CD4-positive, alpha-beta memory T cell (primary cell): ENCODE results near the gene GDF9. TPM values are rescaled to one million over a fixed set of nuclear protein-coding genes. Genes with fewer than 3 reads are reported as not detected.
A peak's percentile ranks its signal among the peaks of the same experiment; 100 is the strongest.

Experiments used
- CTCF ChIA-PET: fragments of 350-600 bp; sonication (Branson Sonifier 250); formaldehyde crosslinking; loops from one replicate; lab custom pipeline; 2021; ENCODE audit warnings: inconsistent platforms; ENCODE audit not compliant: partially characterized antibody; lab: Charles Lee
- POLR2A ChIA-PET: fragments of 350-600 bp; sonication (Branson Sonifier 250); formaldehyde crosslinking; loops from one replicate; lab custom pipeline; 2021; ENCODE audit not compliant: partially characterized antibody; lab: Charles Lee
- DNase-seq, 5 donors: peaks; one replicate each; pipeline versions ENCODE4 v3.0.0 to v3.0.0-alpha.2; 2020 to 2022; ENCODE audit warnings: mixed read lengths in 1 of 5
- H3K27ac ChIP-seq: one replicate; pipeline ENCODE4 v1.7.0; 2013; ENCODE audit warnings: low read depth, low read length
- H3K27me3 ChIP-seq: 2 replicates; pipeline ENCODE4 v1.7.0; 2013; ENCODE audit warnings: mild to moderate bottlenecking, low read length, moderate library complexity; ENCODE audit not compliant: insufficient read depth
- H3K36me3 ChIP-seq: 2 replicates; pipeline ENCODE4 v1.7.0; 2013; ENCODE audit warnings: mild to moderate bottlenecking, low read length, moderate library complexity; ENCODE audit not compliant: insufficient read depth
- H3K4me1 ChIP-seq: 2 replicates; pipeline ENCODE4 v1.7.0; 2013; ENCODE audit warnings: mild to moderate bottlenecking, low read length, moderate library complexity; ENCODE audit not compliant: insufficient read depth
- H3K4me3 ChIP-seq, 2 donors: one replicate each; pipeline ENCODE4 v1.7.0; 2013; ENCODE audit warnings: low read length in 2 of 2, mild to moderate bottlenecking in 1 of 2
- H3K9me3 ChIP-seq, 2 donors: one replicate each; pipeline ENCODE4 v1.7.0; 2013; ENCODE audit warnings: low read length in 2 of 2, control low read depth in 1 of 2; ENCODE audit not compliant: control insufficient read depth in 1 of 2
- H3K27ac Mint-ChIP-seq, 7 donors: one replicate each; pipeline ENCODE4 v1.8.0; 2020 to 2021; ENCODE audit warnings: mixed read lengths in 7 of 7, mild to moderate bottlenecking in 6 of 7, inconsistent platforms in 3 of 7, moderate library complexity in 3 of 7
- H3K27me3 Mint-ChIP-seq, 2 donors: one replicate each; pipeline ENCODE4 v1.8.0; 2020 to 2021; ENCODE audit warnings: mixed read lengths in 2 of 2
- H3K36me3 Mint-ChIP-seq, 2 donors: one replicate each; pipeline ENCODE4 v1.8.0; 2020 to 2021; ENCODE audit warnings: mixed read lengths in 2 of 2, inconsistent platforms in 1 of 2, mild to moderate bottlenecking in 1 of 2
- H3K4me1 Mint-ChIP-seq, 4 donors: one replicate each; pipeline ENCODE4 v1.8.0; 2020 to 2021; ENCODE audit warnings: mixed read lengths in 4 of 4, mild to moderate bottlenecking in 1 of 4
- H3K4me3 Mint-ChIP-seq, 8 donors: one replicate each; pipeline ENCODE4 v1.8.0; 2020 to 2021; ENCODE audit warnings: mixed read lengths in 8 of 8, mild to moderate bottlenecking in 7 of 8, moderate library complexity in 6 of 8, inconsistent platforms in 3 of 8
- H3K9me3 Mint-ChIP-seq, 8 donors: one replicate each; pipeline ENCODE4 v1.8.0; 2020 to 2021; ENCODE audit warnings: mixed read lengths in 8 of 8, mild to moderate bottlenecking in 5 of 8, inconsistent platforms in 3 of 8, moderate library complexity in 1 of 8
- intact Hi-C: fragments of 100-400 bp; cut with micrococcal nuclease; formaldehyde crosslinking; loops from one replicate; pipeline ENCODE4 v1.15.1; 2023
- polyA plus RNA-seq, 2 donors: library from polyadenylated mRNA; unstranded; fragments of 300-500 nt; fragmentation: Illumina TruSeq; gene quantifications; one replicate each; pipeline ENCODE4 v1.2.3, GENCODE V29; 2021
- total RNA-seq, 2 experiments: library from RNA; stranded (reverse); gene quantifications; one replicate each; pipeline ENCODE4 v1.2.3, GENCODE V29; 2021

The GDF9 gene
- total and polyA plus RNA-seq, 4 experiments from 2014 or later = 0.13 to 1.9 (median 0.72) TPM

DNA sequence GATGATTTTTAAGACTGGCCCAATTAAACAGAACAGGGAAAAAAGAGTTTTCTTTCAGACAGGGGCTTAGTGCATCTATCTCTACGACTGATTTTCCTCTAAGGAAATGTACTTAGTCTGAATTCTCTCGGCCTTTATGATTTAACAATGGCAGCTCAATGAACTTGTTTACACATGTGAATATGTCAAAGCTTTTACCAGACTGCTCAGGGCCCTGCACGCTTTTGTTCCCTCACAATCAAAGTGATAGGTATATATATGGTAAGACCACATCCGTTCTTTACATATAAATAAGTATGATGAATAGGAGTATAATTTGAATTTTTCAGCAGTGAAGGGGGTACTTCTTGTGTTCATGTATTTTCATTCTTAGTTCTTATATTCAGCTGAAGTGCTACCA is 34.8 kb upstream of the GDF9 start:
- DNase-seq = no peak
- H3K36me3 Mint-ChIP-seq = peaks cover 37 to 59% of the 10 kb centered on the region in 2 donors
- Histone ChIP-seq H3K4me3 (no peak overlapping the region), H3K27me3 (no peaks in the 10 kb centered on the region), H3K36me3 (peaks cover 19% of the 10 kb centered on the region), H3K27ac (no peak overlapping the region), H3K4me1 (no peaks in the 10 kb centered on the region), H3K9me3 (no peaks in the 10 kb centered on the region)
- ChIA-PET POLR2A (interaction anchor here (1.3 kb wide), 1 partner anchor 151 kb away, joined by 3 read pairs; the partner anchor contains the start of gene HSPA4), CTCF (interaction anchor here (0.5 to 1.9 kb wide), 2 partner anchors 17 to 103 kb away, joined by 3 to 5 read pairs; no protein-coding TSS in a partner anchor)
- peak overlapping the region in 1 of 7 donors; percentile 29 for H3K27ac Mint-ChIP-seq
- intact Hi-C loops = no loop called here
- H3K9me3 Mint-ChIP-seq = no peaks in the 10 kb centered on the region
- H3K4me3 Mint-ChIP-seq = no peak overlapping the region
- no peaks in the 10 kb centered on the region for H3K27me3 Mint-ChIP-seq
- peaks cover 7 to 21% (median 8%) of the 10 kb centered on the region in 4 donors for H3K4me1 Mint-ChIP-seq

DNA sequence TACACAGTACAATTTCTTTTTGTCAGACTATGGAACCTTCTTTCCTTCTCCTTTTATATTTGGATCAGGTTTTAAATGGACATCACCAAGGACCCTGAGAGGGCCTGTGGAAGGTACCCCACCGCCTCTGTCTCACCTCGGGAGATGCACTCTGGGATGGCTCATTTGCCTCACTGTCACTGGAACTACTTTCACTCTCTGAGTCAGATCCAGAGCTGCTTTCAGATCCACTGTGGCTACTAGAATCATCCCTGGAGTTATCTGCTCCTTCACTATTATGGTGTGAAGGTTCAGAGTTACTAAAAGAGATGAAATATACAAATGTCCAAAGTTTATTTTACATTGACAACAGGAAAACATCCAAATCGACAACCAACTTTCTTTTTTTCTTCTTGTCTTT is 31.8 kb upstream of the GDF9 start:
- ChIA-PET CTCF (interaction anchor here (1.8 kb wide), 1 partner anchor 15 kb away, joined by 4 read pairs; no protein-coding TSS in a partner anchor), POLR2A (no interaction called here)
- Histone ChIP-seq H3K9me3 (no peaks in the 10 kb centered on the region), H3K27ac (no peak overlapping the region), H3K4me1 (no peaks in the 10 kb centered on the region), H3K36me3 (peaks cover 45% of the 10 kb centered on the region), H3K27me3 (no peaks in the 10 kb centered on the region), H3K4me3 (no peak overlapping the region)
- Mint-ChIP-seq H3K27me3 (no peaks in the 10 kb centered on the region), H3K4me3 (no peak overlapping the region), H3K36me3 (peaks cover 49 to 67% of the 10 kb centered on the region in 2 donors), H3K27ac (no peak overlapping the region), H3K4me1 (peaks cover 0 to 3% (median 2%) of the 10 kb centered on the region in 4 donors), H3K9me3 (no peaks in the 10 kb centered on the region)
- intact Hi-C loops = no loop called here
- DNase-seq = no peak

DNA sequence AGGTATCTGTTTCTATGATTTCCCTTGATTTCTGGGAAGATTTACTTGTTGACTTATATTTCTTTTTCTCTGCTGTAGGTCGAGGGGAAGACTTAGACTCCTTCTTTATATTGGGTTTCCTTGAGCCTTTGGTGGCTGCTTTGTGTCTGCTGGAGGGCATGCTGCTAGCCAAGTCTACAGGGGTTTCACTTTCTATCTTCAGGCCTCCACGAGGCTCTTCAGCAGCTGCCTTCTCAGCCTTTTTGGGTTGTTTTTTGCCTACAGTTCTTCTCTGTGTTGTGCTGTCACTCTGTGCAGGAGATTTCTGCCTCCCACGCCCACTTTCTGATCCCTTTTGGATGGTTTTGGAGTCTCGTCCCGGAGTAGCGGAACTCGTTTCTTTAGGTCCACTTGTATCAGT is 30.4 kb upstream of the GDF9 start:
- Histone ChIP-seq H3K36me3 (peaks cover 59% of the 10 kb centered on the region), H3K27me3 (no peaks in the 10 kb centered on the region), H3K9me3 (no peaks in the 10 kb centered on the region), H3K27ac (no peak overlapping the region), H3K4me3 (no peak overlapping the region), H3K4me1 (no peaks in the 10 kb centered on the region)
- ChIA-PET POLR2A (no interaction called here), CTCF (interaction anchor here (1.8 kb wide), 1 partner anchor 13 kb away, joined by 4 read pairs; no protein-coding TSS in a partner anchor)
- peak overlapping the region in 5 of 7 donors; percentile 12 to 65 (median 57) for H3K27ac Mint-ChIP-seq
- no peak for DNase-seq
- intact Hi-C loops = no loop called here
- H3K4me3 Mint-ChIP-seq = peak overlapping the region in 1 of 8 donors; percentile 59
- H3K4me1 Mint-ChIP-seq = peaks cover 0 to 2% (median under 1%) of the 10 kb centered on the region in 4 donors
- H3K9me3 Mint-ChIP-seq = no peaks in the 10 kb centered on the region
- H3K36me3 Mint-ChIP-seq = peaks cover 49 to 73% of the 10 kb centered on the region in 2 donors
- no peaks in the 10 kb centered on the region for H3K27me3 Mint-ChIP-seq

DNA sequence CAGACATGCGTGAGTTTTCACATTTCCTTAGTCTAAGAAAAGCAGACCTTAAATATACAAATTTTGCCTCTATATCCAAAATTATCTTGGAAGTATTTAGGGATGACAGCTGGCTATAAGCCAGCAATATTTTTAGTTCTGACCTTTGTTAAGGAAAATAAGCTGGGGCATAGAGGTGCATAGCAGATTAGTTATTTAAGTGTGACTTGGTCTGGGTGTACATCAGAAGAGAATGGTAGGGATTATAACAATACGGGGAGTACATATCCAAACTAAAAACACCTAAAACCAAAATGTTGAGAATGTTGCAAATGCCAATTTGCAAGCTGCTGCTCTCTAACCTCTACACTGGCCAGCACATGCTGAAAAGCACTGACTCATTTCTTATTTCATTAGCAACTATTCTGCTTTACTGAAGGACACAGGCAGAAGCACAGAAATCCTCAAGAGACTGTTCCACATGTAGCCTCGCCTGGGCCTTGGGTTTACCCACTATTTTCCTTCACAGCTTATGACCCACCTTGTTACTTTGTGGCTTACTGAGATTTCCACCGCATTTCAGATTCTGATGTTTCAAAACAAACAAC is 29.5 kb upstream of the GDF9 start:
- intact Hi-C loops = no loop called here
- Mint-ChIP-seq H3K4me3 (no peak overlapping the region), H3K4me1 (peaks cover 0 to 2% (median under 1%) of the 10 kb centered on the region in 4 donors), H3K9me3 (no peaks in the 10 kb centered on the region), H3K27ac (peak overlapping the region in 4 of 7 donors; percentile 11 to 65 (median 28)), H3K36me3 (peaks cover 47 to 68% of the 10 kb centered on the region in 2 donors), H3K27me3 (no peaks in the 10 kb centered on the region)
- no peak overlapping the region for H3K4me3 ChIP-seq
- ChIA-PET CTCF (no interaction called here), POLR2A (interaction anchor here (0.9 kb wide), 1 partner anchor 29 kb away, joined by 4 read pairs; the partner anchor contains the start of genes GDF9 and UQCRQ)
- H3K27ac ChIP-seq = no peak overlapping the region
- no peaks in the 10 kb centered on the region for H3K4me1 ChIP-seq
- no peak for DNase-seq
- H3K27me3 ChIP-seq = no peaks in the 10 kb centered on the region
- H3K9me3 ChIP-seq = no peaks in the 10 kb centered on the region
- H3K36me3 ChIP-seq = peaks cover 63% of the 10 kb centered on the region

DNA sequence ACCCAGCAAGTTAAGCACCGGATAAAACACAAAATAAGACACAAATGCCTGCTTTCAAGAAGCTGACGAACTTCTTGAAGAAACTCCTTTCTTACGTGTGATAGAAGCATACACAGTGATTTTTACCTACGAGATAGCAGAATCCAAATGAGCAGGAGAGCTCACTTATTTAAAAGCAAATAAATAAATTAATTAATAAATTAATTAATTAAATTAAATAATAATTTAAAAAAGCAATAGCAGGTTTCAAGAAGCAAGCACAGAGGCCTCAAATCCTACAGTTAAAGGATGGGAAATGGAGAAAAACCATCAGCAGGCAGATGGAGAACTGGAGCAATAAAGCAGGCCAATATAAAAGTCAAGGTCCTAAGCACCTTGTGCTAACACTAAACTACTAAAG is 24.5 kb upstream of the GDF9 start:
- H3K4me3 ChIP-seq = no peak overlapping the region
- H3K9me3 ChIP-seq = no peaks in the 10 kb centered on the region
- H3K27ac Mint-ChIP-seq = no peak overlapping the region
- H3K4me3 Mint-ChIP-seq = no peak overlapping the region
- peaks cover 49 to 73% of the 10 kb centered on the region in 2 donors for H3K36me3 Mint-ChIP-seq
- H3K4me1 ChIP-seq = no peaks in the 10 kb centered on the region
- no peak for DNase-seq
- intact Hi-C loops = no loop called here
- peaks cover 0 to 2% (median under 1%) of the 10 kb centered on the region in 4 donors for H3K4me1 Mint-ChIP-seq
- H3K27me3 Mint-ChIP-seq = no peaks in the 10 kb centered on the region
- H3K9me3 Mint-ChIP-seq = no peaks in the 10 kb centered on the region
- ChIA-PET POLR2A (interaction anchor here (1.4 kb wide), 1 partner anchor 25 kb away, joined by 3 read pairs; the partner anchor contains the start of genes GDF9 and UQCRQ), CTCF (interaction anchor here (1.1 to 2.8 kb wide), 3 partner anchors 8 to 73 kb away, joined by 3 to 12 read pairs (median 5); partner anchors contain the start of gene SHROOM1)
- H3K36me3 ChIP-seq = peaks cover 71% of the 10 kb centered on the region
- no peaks in the 10 kb centered on the region for H3K27me3 ChIP-seq
- H3K27ac ChIP-seq = no peak overlapping the region

DNA sequence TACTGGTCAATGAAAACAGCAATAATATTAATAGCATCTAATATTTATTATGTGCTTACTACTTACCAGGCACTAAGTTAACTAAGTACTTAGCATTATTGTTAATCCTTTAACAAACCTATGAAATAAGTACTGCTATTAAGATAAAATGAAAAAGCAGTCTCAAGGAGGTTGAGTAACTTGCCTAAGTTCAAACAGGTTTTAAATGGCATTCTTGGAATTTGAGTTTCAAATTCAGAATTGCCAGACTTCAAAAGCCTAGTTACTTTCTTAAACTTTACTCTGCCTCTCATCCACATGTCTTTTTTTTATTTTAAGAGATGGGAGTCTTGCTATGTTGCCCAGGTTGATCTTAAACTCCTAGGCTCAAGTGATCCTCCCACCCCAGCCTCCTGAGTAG is 23.2 kb upstream of the GDF9 start:
- H3K27me3 Mint-ChIP-seq = no peaks in the 10 kb centered on the region
- no peak for DNase-seq
- H3K36me3 ChIP-seq = peaks cover 58% of the 10 kb centered on the region
- no peak overlapping the region for H3K27ac Mint-ChIP-seq
- H3K4me1 ChIP-seq = no peaks in the 10 kb centered on the region
- peaks cover 49 to 70% of the 10 kb centered on the region in 2 donors for H3K36me3 Mint-ChIP-seq
- no peak overlapping the region for H3K4me3 Mint-ChIP-seq
- POLR2A ChIA-PET = interaction anchor here (1.0 kb wide), 1 partner anchor 10 kb away, joined by 3 read pairs; no protein-coding TSS in a partner anchor
- no peaks in the 10 kb centered on the region for H3K27me3 ChIP-seq
- H3K4me1 Mint-ChIP-seq = no peaks in the 10 kb centered on the region
- no peaks in the 10 kb centered on the region for H3K9me3 ChIP-seq
- intact Hi-C loops = loop anchor here (10.0 kb wide), 1 partner anchor 365 kb away; no protein-coding TSS in a partner anchor
- CTCF ChIA-PET = no interaction called here
- H3K9me3 Mint-ChIP-seq = no peaks in the 10 kb centered on the region
- H3K4me3 ChIP-seq = no peak overlapping the region
- H3K27ac ChIP-seq = no peak overlapping the region

DNA sequence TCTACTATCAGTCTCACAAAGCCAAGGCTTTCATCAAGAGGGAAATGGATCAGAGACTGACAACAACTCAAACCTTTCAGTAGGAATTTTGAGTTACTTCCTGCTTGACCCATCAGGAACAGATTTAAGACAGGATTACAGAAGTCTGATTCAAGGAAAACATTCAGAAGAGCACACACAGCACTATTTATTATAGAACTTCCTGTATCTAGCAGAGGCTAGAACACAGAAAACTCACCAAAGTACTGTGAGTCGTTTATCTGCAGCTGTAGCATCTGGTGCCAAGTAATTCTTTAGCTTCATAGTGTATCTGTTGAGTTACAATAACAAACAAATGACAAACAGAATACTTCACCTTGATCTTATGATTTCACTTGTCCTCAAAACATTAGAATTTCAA is 21.0 kb upstream of the GDF9 start:
- Histone ChIP-seq H3K27ac (no peak overlapping the region), H3K36me3 (peaks cover 39% of the 10 kb centered on the region), H3K4me1 (no peaks in the 10 kb centered on the region), H3K9me3 (no peaks in the 10 kb centered on the region), H3K27me3 (no peaks in the 10 kb centered on the region), H3K4me3 (no peak overlapping the region)
- no peak for DNase-seq
- intact Hi-C loops = loop anchor here (10.0 kb wide), 1 partner anchor 362 kb away; no protein-coding TSS in a partner anchor
- Mint-ChIP-seq H3K4me1 (peaks cover 0 to 3% (median 0%) of the 10 kb centered on the region in 4 donors), H3K27ac (no peak overlapping the region), H3K36me3 (peaks cover 43 to 72% of the 10 kb centered on the region in 2 donors), H3K27me3 (no peaks in the 10 kb centered on the region), H3K9me3 (no peaks in the 10 kb centered on the region), H3K4me3 (no peak overlapping the region)
- POLR2A ChIA-PET = interaction anchor here (0.7 kb wide), 1 partner anchor 18 kb away, joined by 3 read pairs; no protein-coding TSS in a partner anchor
- CTCF ChIA-PET = interaction anchor here (1.1 kb wide), 1 partner anchor 67 kb away, joined by 3 read pairs; no protein-coding TSS in a partner anchor
